GM21526 (cell line): ENCODE results near the gene PDE7B.

ENCODE experiments used
- ATAC-seq: cut with Tn5 transposase; IDR thresholded peaks from one replicate; pipeline ENCODE4 v1.9.1; 2021; ENCODE audit warnings: moderate library complexity; ENCODE audit not compliant: unreplicated experiment, low FRiP score

PDE7B gene

DNA sequence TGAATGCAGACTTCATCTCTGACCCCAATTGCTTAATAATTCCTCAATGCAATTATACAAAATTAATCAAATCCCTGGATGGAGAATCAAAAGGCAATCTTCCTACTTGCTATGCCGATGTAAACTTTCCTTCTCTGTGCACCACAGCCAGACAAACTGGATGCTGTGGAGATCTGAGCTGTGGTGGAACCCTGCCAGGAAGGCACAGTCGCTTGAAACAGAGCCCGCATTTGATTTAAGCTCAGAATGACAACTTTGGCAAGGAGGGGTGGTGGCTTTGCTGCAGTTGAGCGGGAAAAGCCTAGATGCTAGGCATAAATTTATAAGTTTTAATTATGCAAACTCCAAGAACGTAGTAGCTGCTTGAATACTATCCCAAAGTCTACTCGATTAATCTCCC, 207.8 kb downstream of the PDE7B start:
- no peak for ATAC-seq

DNA sequence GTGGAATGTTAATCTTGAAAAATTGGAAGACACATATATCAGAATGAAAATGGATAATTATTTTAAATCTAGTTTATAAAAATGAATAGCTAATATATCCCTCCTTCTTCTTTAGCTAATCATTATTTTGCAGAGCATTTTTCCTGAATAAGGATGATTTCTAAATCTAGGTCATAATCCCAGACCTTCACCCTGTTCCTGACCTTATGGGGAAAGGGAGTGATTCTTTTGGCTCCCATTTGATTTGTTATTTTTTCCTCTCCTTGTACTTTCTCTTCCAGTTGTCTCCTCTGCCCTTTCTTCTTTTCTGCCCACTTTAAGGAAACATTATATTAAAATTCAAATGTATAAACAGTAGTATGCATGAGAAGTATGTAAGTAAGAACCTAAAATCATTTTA, 208.6 kb downstream of the PDE7B start:
- no peak for ATAC-seq

DNA sequence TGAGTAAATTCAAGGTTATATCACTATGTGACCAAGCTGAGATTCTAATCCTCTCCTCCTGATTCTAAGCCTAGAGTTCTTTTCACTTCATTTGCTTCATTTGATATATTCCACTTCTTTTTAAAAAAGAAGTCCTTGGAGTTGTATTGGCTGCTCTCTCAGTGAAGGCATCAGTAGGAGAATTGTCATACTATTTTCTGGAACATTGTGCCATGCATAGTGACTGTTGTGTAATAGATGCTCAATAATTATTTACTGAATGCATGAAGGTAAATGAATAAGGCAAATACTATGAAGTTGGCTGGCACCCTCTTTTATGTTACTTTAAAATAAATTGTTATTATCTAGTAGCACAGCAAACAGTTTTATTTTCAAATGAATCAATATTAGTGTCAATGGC, 209.3 kb downstream of the PDE7B start:
- ATAC-seq, result no peak

DNA sequence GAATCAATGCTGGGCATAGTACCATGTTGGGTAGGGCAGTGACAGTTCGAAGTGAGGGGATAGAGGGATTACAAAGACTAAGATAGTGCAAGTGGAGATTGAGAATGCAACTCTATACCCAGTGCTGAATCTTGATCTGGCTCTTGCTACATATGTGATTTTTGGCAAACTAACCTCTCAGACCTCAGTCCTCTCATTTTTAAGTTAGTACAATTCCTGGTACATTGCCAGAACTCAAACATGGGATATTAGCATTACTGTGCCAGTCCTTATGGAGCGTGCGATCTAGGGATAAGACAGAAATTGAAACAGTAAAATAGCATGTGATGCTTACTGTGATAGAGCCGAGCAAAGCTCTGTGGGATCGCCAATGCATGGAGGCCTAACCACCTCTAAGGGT, 210.2 kb downstream of the PDE7B start:
- no peak for ATAC-seq

DNA sequence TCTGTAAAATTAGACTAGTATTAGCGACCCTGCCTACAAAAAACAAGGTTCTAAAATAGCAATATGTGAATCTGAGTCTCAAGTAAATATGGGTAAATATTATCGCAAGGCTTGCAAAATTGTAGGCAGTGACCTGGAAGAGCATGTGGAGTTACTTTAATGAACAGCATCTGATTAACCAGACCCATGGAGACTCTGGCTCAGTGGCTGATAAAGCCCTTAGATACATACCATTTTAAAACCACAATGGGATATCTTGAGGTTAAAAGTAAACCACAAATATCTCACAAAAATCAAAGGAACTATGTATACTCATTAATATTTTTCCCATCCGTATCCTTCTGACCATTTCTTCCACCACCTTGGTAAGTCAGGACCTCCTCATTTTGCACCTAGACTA, 211.6 kb downstream of the PDE7B start:
- ATAC-seq, result no peak

DNA sequence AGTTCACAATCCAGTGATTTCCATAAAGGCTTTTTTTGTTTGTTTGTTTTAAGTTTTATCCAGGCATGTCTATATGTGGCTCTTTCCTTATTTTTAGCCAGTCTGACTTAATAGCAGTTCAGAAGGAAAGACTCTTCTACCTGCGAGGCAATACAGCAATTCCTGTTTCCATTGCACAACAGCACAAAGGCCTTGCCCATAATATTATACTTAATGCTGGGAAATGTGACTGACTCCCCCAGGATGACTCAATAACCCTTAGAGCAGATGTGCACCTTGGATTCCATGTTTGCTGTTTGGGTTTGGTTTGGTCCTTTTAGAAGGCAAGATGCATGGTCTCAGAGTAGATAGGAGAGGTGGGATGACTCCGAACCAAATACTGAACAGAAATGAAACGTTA, 214.5 kb downstream of the PDE7B start:
- no peak for ATAC-seq

DNA sequence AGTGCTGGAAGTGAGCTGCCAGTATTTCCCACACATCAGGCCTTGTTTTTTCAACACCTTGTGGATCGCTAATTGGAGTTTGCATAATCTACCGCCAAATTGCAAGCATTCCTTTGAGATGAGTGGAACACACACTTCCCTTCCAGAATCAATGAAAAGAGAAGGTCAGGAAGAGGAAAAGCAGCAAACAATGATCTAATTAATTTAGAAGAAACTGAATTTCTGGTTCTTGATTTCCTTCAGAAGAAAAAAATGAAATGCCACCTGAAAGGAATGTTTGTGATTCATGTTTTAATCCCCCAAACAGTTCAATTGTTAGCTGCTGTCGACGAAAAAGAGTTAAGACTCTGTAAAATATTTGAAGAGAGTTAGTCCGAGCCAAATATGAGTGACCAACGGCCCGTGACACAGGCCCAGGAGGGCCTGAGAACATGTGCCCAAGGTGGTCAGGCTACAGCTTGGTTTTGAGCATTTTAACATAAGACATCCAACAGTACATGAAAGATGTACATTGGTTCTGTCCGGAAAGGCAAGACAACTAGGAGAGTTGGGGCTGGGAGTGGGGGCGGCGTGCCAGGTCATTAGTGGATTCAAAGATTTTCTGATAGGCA, 216.3 kb downstream of the PDE7B start:
- no peak for ATAC-seq

DNA sequence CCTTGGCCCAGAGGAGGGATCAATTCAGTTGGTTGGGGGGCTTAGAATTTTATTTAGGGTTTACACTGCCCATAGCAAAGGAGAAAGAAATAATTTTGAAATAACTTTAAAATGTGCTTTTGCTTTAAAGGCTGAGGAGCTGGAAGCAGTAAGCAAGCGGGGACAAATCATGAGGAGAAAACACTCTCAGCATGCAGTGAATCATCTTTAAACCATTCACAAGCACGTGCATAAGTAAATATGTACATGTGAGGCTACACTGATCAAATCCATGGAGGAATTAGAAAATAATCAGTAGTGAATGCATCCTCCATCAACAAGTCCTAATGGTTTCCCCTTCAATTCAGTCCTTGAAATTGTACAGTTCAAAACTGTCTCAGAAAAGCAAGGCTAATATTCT, 217.6 kb downstream of the PDE7B start:
- ATAC-seq, result no peak

DNA sequence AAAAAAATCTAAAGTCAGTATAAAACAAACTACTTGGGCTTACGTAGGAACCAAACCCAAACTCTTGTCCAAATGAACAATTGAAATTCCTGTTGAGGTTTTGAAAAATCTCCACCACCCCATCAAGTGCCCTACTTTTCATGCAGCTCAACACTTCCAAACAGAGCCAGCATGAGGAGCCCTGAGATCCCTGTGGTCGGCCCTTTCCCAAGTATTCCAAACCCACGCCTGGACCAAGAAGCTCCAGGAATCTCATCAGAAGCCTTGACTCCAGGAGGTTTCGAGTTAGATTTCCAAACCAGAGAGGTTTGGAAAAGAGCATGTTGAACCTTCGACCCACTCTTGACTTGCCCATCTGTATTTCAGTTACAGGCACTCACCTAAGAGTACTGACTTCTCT, 219.3 kb downstream of the PDE7B start:
- no peak for ATAC-seq

DNA sequence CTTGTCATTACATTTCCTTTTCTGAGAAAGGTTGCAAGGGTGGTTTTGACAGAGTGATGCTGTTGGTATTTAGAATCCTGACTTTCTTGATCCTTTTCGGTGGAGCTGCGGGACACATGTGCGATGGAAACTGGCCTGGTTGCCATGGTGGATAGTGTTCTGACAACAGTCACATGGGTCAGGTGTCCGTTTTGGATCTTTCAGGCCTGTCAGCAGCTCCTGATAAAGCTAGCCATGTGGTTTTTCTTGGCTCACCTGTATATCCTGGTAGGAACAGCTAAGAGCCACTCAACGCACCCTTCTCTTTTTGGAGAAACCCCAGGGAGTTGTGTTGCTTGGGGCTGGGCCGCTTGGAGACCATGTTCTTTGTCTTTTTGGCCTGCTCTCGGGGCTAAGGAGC, 221.2 kb downstream of the PDE7B start:
- ATAC-seq, result no peak

DNA sequence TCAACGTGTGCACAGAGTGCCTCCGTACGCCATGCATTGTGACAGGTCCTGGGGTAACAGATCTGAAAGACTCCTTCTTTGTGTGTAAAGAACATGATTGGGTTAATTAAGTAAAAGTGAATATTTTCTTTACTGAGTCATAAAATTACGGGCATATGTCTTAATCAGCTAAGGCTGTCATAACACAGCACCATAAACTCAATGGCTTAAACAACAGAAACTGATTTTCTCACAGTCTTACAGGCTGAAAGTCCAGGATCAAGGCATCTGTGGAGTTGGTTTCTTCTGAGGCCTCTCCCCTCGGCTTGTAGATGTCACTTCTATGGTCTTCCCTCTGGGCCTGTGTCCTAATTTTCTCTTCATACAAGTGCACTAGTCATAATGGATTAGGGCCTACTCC, 221.7 kb downstream of the PDE7B start:
- ATAC-seq, result no peak

DNA sequence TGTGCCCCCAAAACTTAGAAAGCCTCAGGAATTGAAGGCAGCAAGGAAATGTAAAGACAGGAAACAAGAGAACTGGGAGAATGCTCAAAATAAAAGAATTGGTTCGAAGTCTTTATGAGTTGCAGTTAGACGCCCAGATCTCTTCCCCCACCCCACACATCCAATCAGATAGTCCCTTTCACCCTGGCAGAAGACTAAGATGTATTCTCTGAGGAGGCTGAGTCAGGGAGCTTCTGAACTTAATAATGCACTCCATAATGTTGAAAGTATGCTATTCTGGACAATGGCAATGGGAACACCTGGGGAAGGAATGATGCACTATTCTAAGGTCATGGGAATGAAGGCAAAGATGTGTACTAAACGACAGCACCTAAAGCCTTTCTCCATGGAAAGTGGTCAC, 225.0 kb downstream of the PDE7B start:
- ATAC-seq, result no peak

DNA sequence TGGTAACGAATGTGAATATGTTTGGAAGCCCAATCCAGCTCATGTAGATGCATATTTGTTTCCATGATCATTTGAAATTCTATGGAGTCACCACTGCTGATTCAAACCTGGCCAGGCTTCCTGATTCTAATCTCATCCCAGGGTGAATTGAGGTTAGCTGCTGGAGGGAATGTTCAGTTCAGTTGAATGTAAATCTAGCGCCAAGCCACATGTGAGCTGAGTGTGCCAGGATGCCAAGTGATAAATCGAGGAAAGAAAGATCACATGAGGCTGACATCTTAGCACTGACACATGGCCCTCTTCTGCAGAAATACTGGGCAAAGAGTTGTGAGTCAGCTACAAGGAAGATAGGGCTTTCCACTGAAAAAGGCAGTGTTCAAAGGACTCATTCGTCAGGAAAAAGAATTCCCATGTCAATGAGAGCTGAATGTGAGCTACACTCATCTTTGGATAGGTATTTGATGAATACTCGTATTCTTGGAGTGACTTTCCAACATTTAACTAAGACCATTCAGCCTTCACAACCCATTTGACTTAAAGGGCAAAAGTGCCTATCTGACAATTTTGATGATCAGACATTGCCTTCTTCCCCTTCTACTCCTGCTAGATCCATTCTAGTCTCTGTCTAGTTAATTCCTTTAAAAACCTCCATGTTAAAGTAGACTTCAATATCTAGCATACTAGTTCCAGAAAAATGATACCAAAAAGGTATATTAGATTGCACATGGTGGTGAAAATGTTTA, 226.5 kb downstream of the PDE7B start:
- ATAC-seq, result no peak

DNA sequence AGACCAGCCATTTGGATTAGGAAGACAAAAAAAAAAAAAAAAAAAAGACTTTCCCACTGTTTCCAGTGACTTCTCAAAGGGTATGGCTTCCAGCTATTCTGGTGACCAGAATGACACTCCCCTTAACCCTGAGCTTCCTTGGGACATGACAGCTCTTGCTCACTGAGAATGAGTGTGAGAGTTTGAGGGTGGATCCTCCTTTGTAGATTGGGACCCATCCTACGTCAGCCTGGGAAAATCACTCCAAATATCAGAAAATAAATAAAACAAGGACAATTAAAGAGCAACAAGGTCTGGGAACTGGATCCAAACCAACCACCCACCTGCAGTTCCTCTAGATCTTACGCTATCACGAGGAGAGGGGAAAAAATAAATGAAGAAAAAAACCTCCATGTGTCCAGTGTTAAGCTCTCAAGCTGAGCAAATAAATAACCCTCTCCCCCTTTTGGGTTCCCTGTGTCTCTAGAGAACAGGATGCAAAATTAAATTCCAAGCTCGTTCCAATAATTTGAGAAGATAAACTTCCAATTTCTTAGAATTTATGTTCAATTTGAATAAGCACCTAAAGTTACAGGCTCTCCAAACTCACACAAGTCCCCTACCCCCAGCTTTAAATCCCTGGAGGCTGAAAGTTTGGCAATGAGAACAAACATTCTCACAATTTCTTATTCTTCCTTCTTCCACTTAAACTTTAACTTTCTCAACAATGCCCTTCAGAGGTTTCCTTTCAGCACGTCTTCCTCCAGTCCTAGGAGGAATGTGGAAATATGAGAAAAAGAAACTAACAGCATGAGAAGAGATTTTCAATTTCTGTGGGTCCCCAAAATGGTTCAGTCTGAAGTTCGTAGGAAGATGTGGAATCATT, 228.4 kb downstream of the PDE7B start:
- ATAC-seq, result no peak

DNA sequence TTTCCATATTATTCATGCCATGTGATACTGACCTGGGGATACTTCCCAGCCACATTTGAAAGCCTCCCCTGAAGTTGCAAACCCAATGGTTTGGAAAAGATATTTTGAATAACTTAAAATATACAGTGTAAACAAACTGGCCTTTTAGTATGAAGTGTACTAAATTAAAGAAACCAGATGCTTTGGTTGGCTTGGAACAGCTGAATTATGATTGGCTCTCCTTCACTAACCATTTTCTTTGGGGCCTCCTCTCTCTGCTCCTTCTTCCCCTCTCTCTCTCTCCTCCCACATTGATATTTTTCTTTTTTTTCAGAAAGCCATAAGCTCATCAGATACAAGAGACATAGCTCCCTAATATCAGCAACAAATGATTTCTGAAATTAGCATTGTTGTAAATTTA, 232.0 kb downstream of the PDE7B start:
- no peak for ATAC-seq

DNA sequence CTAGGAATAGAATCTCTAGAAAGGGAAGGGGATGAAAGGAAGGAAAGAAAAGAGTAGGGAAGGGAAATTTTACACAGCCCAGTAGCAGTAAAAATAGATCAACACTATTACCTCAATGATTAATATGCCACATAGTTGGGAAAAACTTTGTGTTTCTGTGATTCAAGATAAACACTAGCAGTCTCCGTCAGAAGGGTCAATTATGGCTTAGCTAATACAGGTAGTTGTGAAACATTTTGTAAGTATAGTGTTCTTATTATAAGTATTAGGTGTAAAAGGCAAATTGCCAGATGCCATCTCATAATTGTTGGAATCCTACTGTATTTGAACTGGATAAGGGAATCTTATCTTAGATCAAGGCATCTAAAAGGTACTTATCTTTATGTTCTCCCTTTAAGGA, 232.9 kb downstream of the PDE7B start:
- no peak for ATAC-seq

DNA sequence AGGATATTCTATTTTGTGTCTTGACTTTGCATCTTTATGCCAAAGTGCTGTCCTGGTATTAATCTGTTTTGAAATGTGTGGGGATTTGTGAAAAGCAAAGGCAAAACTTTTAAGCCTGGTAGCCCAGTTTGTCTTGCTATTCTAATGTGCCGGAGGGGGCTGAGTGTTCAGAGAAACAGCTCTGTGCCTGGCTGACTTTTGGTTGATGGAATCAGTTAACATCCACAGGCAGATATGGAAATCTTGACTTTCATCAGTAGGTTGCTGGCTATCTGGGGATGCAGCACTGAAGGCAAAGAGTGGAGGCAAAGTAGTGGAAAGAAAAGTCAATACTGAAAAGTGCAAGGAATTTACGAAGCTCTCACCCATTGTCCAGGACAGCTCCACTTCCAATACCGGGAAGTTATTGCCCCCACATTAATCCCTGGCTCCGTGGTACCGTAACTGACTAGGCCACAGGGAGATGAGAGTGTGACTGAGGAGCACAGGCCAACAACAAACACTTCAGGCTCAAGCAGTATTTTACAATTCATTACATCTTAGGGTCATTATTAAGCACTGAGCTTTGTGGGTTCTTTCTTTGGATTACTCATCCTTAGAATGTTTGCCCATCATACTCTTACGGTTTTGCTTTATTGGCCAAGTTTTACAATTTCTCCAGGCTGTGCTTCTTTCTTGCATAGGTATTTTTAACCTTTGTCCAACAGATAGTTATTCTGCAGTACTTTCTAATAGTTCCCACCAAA, 234.0 kb downstream of the PDE7B start:
- ATAC-seq, result no peak

DNA sequence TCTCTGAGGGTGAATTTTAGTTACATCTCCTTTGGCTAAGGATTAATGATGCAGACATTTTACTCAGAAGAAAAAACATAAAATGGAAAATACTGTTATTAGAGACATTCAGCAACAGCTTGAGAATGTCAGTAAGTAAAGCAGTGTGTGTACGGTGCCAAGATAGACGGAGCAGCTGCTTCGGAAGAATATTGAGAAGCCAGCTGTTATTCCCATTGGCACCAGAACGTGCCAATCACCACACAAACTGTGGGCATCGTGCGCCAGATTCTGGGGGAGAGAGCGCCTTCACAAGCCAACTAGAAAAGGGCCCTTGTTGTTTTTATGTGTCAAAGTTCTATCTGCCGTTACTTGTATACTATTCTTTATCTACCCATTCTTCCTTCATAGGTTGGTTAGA, 235.2 kb downstream of the PDE7B start:
- ATAC-seq, result no peak

DNA sequence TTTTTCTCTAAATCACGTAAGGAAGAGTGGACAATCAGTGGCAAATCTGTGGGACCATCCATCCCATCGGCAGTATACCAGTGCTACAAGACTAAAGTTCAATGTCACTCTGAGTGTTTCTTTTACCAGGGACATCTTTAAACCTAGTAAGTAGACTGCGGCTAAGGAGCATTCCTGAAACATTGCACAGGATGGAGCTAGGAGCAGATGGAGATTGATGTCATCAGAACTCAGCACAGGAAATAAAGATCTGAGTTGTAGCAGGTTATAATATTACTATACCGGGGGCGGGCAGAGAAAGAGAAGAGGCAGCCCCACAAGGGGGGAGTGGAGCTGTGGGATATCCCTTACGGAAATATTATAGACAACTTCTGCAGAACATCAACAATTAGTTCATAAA, 236.5 kb downstream of the PDE7B start:
- no peak for ATAC-seq

DNA sequence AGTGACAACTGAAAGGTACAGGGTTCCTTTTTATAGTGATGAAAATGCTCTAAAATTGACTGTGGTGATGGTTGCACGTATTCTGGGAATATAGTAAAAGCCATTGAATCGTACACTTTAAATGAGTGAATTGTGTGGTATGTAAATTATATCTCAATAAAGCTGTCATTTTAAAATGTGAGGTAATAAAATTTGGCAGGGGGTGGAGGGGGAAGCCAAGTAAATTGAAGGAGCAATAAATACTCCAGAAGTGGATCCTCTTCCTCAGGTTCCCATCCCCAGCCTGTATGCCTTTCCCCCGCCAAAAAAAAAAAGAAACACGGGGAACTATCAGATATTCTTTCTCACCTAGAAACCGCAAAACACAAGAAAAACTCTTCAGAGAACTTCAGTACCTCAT, 237.2 kb downstream of the PDE7B start:
- no peak for ATAC-seq

DNA sequence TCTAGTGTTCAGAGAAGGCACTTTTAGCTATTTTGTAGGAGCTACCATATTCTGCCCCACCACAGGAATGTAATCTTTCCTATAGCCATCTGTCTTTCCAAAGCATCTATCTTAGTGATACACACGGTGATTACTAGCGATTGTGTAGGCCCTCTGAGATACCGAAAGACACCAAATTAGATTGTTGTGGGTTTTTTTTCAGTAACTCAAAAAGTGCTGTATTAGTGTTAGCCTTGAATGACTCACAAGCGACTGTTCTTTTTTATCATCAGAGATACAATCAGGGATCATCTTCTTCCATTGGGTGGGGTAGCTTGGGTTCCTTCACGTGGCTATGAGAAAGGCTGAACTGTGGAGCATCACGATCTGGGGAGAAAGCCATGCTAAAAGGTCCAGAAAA, 238.4 kb downstream of the PDE7B start:
- ATAC-seq, result no peak
